ENCODE results near the gene NEDD4L. TPM values are rescaled to one million over a fixed set of nuclear protein-coding genes. Genes with fewer than 3 reads are reported as not detected.

Gene NEDD4L
- total RNA-seq, 4 donors from 2014 or later, result 32.5 to 65.6 (median 43.4) TPM

DNA sequence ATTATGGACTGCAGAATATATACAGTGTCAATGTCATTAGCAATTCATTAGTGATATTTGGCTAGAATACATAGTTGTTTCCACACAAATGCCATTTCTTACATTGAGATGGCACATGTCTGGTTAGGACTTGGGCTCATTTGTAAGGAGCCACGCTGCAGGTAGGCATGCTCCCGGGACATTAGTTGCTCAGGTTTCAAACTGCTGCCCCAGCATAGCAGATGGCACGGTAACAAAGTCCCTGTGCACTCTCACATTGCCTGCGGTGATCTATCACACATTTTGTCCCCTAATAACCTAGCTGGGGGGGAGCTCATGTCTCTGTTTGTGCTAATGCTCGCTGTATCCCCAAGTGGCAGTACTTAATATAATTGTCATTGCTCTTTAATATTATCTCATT lies 185.1 kb downstream of the NEDD4L start:
- TF ChIP-seq, protein P1, sequence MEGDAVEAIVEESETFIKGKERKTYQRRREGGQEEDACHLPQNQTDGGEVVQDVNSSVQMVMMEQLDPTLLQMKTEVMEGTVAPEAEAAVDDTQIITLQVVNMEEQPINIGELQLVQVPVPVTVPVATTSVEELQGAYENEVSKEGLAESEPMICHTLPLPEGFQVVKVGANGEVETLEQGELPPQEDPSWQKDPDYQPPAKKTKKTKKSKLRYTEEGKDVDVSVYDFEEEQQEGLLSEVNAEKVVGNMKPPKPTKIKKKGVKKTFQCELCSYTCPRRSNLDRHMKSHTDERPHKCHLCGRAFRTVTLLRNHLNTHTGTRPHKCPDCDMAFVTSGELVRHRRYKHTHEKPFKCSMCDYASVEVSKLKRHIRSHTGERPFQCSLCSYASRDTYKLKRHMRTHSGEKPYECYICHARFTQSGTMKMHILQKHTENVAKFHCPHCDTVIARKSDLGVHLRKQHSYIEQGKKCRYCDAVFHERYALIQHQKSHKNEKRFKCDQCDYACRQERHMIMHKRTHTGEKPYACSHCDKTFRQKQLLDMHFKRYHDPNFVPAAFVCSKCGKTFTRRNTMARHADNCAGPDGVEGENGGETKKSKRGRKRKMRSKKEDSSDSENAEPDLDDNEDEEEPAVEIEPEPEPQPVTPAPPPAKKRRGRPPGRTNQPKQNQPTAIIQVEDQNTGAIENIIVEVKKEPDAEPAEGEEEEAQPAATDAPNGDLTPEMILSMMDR (IDR thresholded peaks at IDR 0.05; ENCODE audit: low read depth), result no peak

DNA sequence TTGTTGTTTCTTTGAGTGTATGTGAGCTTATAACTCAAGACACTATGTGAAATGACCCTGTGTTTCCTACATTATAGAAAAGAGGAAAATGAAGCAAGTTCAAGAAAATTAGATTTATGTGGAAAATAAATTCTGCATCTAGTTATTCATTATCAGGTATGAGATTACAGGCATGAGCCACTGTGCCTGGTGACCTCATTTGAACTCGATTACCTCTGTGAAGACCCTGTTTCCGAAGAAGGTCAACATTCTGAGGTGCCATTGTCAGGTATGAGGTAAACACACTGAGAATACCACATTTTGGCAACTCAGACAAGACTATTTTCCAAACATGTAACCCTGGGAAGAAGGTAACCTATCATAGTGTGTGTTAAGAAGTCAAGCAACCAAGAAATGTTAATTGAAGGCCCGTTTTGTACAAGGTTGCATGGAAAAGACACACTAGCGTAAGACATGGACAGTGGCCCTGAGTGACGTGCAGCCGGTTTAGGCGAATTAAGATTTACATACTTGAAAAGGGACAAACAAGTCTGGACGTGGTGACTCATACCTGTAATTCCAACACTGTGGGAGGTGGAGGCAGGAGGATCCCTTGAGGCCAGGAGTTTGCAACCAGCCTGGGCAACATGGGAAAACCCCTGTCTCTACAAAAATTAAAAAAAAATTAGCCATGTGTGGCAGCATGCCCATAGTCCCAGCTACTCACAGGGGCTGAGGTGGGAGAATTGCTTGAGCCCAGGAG lies 186.6 kb downstream of the NEDD4L start:
- TF ChIP-seq, protein P1 (IDR thresholded peaks at IDR 0.05; ENCODE audit: low read depth), result no peak

DNA sequence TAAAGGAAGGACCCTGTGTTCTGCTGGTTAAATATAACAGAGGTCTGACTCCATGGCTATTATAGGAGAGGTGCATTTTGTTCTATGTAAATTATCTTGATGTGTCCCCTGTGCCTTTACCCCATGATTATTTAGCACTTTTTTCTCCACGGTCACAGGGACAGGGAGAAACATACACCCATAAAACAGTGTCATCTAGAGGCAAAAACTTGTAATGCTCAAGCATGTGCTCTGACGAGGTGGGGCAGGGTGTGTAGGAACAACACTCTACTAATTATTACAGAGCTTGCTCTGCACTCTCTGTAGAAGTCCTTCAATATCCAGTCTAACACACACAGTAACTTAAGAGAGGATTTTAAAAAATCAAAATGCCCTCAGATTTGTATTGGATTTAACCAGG lies 187.9 kb downstream of the NEDD4L start:
- TF ChIP-seq, protein P1 (IDR thresholded peaks at IDR 0.05; ENCODE audit: low read depth), result no peak

DNA sequence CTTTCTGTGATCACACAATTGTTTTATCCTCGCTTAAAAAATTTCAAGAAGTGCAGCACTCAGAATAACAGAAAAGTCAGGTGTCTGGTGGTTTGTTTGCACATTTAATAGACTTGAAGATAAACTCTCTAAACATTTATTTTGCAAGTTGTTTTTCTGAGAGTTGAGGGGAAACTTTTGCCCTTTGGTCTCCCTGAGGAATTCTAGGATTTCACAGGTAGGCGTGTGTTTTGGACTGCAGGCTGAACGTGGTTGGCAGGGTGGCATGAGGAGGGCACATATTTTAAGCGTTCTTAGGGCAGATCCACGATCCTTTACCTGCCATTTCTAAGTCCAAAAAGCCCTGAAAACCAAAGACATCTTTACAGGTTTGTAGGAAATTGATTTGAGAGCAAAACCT lies 188.6 kb downstream of the NEDD4L start:
- TF ChIP-seq, protein P1 (IDR thresholded peaks at IDR 0.05; ENCODE audit: low read depth), result no peak

DNA sequence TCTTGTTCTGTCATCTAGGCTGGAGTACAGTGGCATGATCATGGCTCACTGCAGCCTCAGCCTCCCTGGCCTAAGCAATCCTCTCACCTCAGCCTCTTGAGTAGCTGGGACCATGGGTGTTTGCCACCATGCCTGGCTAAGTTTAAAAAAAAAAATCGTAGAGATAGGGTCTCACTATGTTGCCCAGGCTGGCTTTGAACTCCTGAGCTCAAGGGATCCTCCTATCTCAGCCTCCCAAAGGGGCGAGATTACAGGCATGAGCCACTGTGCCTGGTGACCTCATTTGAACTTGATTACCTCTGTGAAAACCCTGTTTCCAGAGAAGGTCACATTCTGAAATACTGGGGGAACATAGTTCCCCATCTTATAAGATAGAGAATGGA lies 190.3 kb downstream of the NEDD4L start:
- TF ChIP-seq, protein P1 (IDR thresholded peaks at IDR 0.05; ENCODE audit: low read depth), result no peak

DNA sequence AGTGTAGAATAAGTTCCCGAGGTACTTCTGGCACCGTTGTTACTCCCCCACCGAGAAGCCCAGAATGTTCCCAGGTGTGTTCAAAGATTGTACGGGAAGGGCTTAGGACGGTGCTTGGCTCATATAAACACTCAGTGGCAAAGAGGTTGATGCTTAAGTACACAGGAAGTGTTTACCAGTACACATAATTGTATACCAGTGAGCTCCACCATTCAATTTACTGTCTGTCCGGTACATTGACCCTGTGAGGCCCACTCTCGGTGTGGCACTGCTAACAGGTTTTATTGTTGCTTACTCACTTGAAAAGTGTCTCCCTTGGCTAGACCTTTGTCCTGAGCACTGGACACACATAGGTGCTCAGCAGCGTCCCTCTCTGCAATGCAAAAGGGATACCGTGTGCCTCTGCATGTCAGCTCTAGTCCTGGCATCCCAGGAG lies 191.0 kb downstream of the NEDD4L start:
- TF ChIP-seq, protein P1 (IDR thresholded peaks at IDR 0.05; ENCODE audit: low read depth), result no peak

DNA sequence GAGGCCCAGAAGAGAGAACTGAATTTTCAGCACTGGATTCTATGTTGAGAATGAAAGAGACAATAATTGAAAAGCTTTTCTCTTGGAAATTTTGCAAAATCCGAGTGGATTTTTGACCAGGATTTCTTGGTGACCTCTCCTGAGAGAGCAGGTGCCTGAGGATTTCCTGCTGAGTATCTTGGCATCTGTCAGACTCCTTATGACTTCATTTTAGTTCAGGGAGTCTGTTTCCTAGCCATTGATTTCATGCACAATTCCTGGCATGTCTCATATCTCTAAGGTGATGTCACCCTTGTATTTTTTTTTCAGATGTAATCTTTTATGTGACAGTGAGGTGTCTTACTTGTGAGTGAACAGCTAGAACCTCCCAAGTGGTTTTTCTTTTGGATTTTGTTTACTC lies 195.9 kb downstream of the NEDD4L start:
- TF ChIP-seq, protein P1 (IDR thresholded peaks at IDR 0.05; ENCODE audit: low read depth), result no peak
